Upper lobe of right lung (tissue), 1 donor: ENCODE data around the gene BMPR1A. TPM values are rescaled to one million over a fixed set of nuclear protein-coding genes. Genes with fewer than 3 reads are reported as not detected.

Source experiments
- ATAC-seq: fragments of 200-7000 bp; cut with Tn5 transposase; one replicate; pipeline ENCODE4 v1.9.1; 2020; ENCODE audit warnings: mild to moderate bottlenecking, moderate library complexity
- DNase-seq: peaks from one replicate; pipeline ENCODE4 v3.0.0-alpha.2; 2020
- H3K27ac ChIP-seq: fragments of 200-600 bp; one replicate; pipeline ENCODE4 v1.8.0; 2022
- H3K27me3 ChIP-seq: fragments of 200-600 bp; one replicate; pipeline ENCODE4 v1.8.0; 2022; ENCODE audit warnings: mild to moderate bottlenecking
- H3K36me3 ChIP-seq: fragments of 200-600 bp; one replicate; pipeline ENCODE4 v1.8.0; 2022
- H3K4me1 ChIP-seq: fragments of 200-600 bp; one replicate; pipeline ENCODE4 v1.8.0; 2022
- H3K4me3 ChIP-seq: fragments of 200-600 bp; one replicate; pipeline ENCODE4 v1.8.0; 2022; ENCODE audit warnings: mild to moderate bottlenecking
- H3K9me3 ChIP-seq: fragments of 200-600 bp; one replicate; pipeline ENCODE4 v1.8.0; 2022
- intact Hi-C: fragments of 100-400 bp; cut with DNase I; formaldehyde crosslinking; loops from one replicate; pipeline ENCODE4 v1.11.0; 2022
- total RNA-seq: library from RNA; stranded (reverse); fragmentation: NEBNext Ultra II Directional; extraction: Animal tissue kit (Norgen Biotek cat#: 25700); gene quantifications from one replicate; pipeline ENCODE4 v1.2.1, GENCODE V29; 2021
- TF ChIP-seq, protein P1 (sequence below): fragments of 200-600 bp; IDR thresholded peaks from one replicate; pipeline ENCODE4 v1.8.0; 2022; ENCODE audit warnings: antibody characterized with exemption
- donor health status: DM: no; HTN: yes; CAD: no; lungs with severe emphysema.

The BMPR1A gene
- total RNA-seq, 1 donor from 2014 or later, result 41.2 TPM

DNA sequence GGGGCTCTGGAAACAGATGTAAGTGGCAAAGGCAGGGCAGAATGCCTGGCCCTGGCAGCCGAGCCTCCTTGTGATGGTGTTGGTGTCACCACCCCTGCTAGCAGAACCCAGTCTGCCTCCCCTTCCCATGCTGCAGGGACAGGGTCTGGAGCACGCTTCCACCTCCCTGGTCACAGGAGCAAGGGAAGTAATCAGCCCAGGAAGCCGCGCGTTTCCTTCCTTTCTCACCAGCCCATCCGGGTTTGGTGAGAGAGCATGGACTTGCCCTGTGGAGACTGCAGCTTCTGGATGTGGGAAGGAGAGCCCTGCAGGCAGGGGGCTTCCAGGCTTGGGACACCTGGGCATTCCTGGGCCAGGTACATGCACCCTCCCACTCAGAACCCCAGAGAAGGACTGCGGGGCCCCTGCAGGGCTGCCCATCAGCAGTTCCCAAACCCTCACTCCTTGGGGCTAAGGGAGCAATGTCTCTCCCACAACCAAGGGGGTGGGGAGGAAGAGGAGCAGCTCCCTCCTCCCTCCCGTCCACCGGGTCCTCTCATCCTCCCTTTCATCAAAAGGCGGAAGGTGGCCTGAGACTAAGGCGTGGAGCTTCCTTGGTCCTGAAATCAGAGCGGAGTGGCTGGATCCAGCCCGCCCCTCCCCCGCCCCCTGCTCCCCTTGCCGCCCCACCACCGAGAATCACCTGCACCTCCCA, 199.2 kb downstream of the BMPR1A start:
- Histone ChIP-seq H3K4me3 (peak overlapping the region; percentile 42), H3K27ac (peak overlapping the region; percentile 75), H3K27me3 (no peaks in the 10 kb centered on the region), H3K9me3 (no peaks in the 10 kb centered on the region), H3K4me1 (peaks cover 21% of the 10 kb centered on the region), H3K36me3 (no peaks in the 10 kb centered on the region)
- intact Hi-C loops, result no loop called here
- ATAC-seq, result no peak
- TF ChIP-seq, protein P1, sequence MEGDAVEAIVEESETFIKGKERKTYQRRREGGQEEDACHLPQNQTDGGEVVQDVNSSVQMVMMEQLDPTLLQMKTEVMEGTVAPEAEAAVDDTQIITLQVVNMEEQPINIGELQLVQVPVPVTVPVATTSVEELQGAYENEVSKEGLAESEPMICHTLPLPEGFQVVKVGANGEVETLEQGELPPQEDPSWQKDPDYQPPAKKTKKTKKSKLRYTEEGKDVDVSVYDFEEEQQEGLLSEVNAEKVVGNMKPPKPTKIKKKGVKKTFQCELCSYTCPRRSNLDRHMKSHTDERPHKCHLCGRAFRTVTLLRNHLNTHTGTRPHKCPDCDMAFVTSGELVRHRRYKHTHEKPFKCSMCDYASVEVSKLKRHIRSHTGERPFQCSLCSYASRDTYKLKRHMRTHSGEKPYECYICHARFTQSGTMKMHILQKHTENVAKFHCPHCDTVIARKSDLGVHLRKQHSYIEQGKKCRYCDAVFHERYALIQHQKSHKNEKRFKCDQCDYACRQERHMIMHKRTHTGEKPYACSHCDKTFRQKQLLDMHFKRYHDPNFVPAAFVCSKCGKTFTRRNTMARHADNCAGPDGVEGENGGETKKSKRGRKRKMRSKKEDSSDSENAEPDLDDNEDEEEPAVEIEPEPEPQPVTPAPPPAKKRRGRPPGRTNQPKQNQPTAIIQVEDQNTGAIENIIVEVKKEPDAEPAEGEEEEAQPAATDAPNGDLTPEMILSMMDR, result no peak
- no peak for DNase-seq

- Histone ChIP-seq H3K9me3 (no peaks in the 10 kb centered on the region), H3K27ac (peak overlapping the region; percentile 75), H3K4me3 (peak overlapping the region; percentile 42), H3K4me1 (peaks cover 21% of the 10 kb centered on the region), H3K36me3 (no peaks in the 10 kb centered on the region), H3K27me3 (no peaks in the 10 kb centered on the region)
- ATAC-seq, result no peak
- peak; percentile 21 for DNase-seq
- TF ChIP-seq, protein P1, result no peak
- intact Hi-C loops, result no loop called here
Observed at GRCh38 chr10:86956195-86956847, 199.9 kb downstream of the BMPR1A start.

GRCh38 chr10:86956848-86957448, 200.5 kb downstream of the BMPR1A start:
- intact Hi-C loops, result no loop called here
- H3K27me3 ChIP-seq, result no peaks in the 10 kb centered on the region
- peak overlapping the region; percentile 75 for H3K27ac ChIP-seq
- DNase-seq (no peak), ATAC-seq (no peak)
- no peaks in the 10 kb centered on the region for H3K36me3 ChIP-seq
- H3K4me1 ChIP-seq, result peaks cover 21% of the 10 kb centered on the region
- no peaks in the 10 kb centered on the region for H3K9me3 ChIP-seq
- TF ChIP-seq, protein P1, result no peak
- H3K4me3 ChIP-seq, result peak overlapping the region; percentile 42

DNA sequence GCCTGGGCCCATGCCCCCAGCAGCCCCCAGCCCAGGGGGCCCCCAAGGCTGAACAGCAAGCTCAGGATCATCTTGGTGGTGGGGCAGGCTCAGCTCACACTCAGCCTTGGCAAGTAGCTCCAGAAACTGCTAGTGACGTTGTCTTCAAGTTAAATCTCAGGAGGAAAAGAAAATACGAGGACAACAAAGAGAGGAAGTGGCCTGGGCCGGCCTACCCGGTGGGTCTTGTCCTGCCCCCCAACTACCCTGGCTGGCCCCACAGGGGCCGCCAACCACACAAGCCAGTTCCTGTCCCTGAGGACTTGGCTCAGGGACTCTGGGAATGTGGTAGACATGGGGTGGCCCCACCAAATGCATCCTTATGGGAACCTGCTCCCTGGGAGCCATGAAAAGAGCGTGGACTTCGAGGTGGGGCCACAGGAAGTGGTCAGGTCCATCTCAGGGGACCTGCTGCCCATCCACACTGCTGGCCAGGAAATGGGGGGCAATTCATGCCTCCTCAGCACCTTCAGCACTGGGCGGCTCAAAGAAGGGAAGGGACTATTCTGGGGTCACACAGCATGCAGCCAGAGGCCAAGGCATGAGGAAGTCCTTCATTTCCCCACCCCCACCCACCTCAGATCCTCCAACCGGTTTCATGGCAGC, 201.2 kb downstream of the BMPR1A start, which contains the start of gene MMRN2:
TSS of gene MMRN2 (minus strand) at position 145 of the 645 bp plus-strand sequence. CDS start at position 71, 74 bp downstream.
- intact Hi-C loops, result no loop called here
- DNase-seq (peak; percentile 57), ATAC-seq (no peak)
- H3K27me3 ChIP-seq, result no peaks in the 10 kb centered on the region
- H3K9me3 ChIP-seq, result no peaks in the 10 kb centered on the region
- peaks cover 21% of the 10 kb centered on the region for H3K4me1 ChIP-seq
- TF ChIP-seq, protein P1, result no peak
- peak within 1 kb of the TSS; percentile 42 for H3K4me3 ChIP-seq
- no peaks in the 10 kb centered on the region for H3K36me3 ChIP-seq
- H3K27ac ChIP-seq, result peak within 1 kb of the TSS; percentile 75

GRCh38 chr10:86958116-86958900, 201.9 kb downstream of the BMPR1A start, which contains the start of gene SNCG:
Gene SNCG (plus strand): TSS chr10:86958599. CDS start chr10:86958698, 99 bp downstream.
- peak; percentile 64 for DNase-seq
- ATAC-seq, result no peak
- Histone ChIP-seq H3K36me3 (no peaks in the 10 kb centered on the region), H3K4me3 (peak within 1 kb of the TSS; percentile 42), H3K4me1 (peaks cover 21% of the 10 kb centered on the region), H3K9me3 (no peaks in the 10 kb centered on the region), H3K27ac (peak within 1 kb of the TSS; percentile 75), H3K27me3 (no peaks in the 10 kb centered on the region)
- TF ChIP-seq, protein P1, result no peak
- intact Hi-C loops, result no loop called here
